SJSA1 (cell line): ENCODE measurements around the gene BABAM2. TPM values are rescaled to one million over a fixed set of nuclear protein-coding genes. Genes with fewer than 3 reads are reported as not detected.

Experiments used
- DNase-seq, 2 experiments: peaks; one replicate each; pipeline ENCODE4 v3.0.0-alpha.2; 2015 to 2020; ENCODE audit warnings: low spot score in 2 of 2, low read depth in 1 of 2
- H3K27ac ChIP-seq: fragments of 250-450 bp; sonication (Bioruptor Pico); 2 replicates; pipeline ENCODE4 v1.5.1; 2020; ENCODE audit warnings: mild to moderate bottlenecking, moderate library complexity
- H3K27me3 ChIP-seq: fragments of 250-450 bp; sonication (Bioruptor Pico); replicated peaks from 2 replicates; pipeline ENCODE4 v1.5.1; 2020; ENCODE audit warnings: mild to moderate bottlenecking, moderate library complexity
- H3K36me3 ChIP-seq: fragments of 250-450 bp; sonication (Bioruptor Pico); 2 replicates; pipeline ENCODE4 v1.5.1; 2020; ENCODE audit warnings: mild to moderate bottlenecking
- H3K4me1 ChIP-seq: fragments of 250-450 bp; sonication (Bioruptor Pico); replicated peaks from 2 replicates; pipeline ENCODE4 v1.6.1; 2021; ENCODE audit warnings: mild to moderate bottlenecking
- H3K4me3 ChIP-seq: fragments of 250-450 bp; sonication (Bioruptor Pico); 2 replicates; pipeline ENCODE4 v1.5.1; 2020; ENCODE audit warnings: mild to moderate bottlenecking
- H3K9me3 ChIP-seq: fragments of 250-450 bp; sonication (Bioruptor Pico); replicated peaks from 2 replicates; pipeline ENCODE4 v1.5.1; 2020; ENCODE audit warnings: mild to moderate bottlenecking
- total RNA-seq: library from RNA; depleted of rRNA; stranded (reverse); fragments of >200 nt; shearing (Covaris generic); gene quantifications from 2 replicates; pipeline ENCODE4 v1.2.3, GENCODE V29; 2014

The BABAM2 gene
- total RNA-seq, 1 experiment from 2014 or later = 24.6 TPM

- no peaks in the 10 kb centered on the region for H3K27me3 ChIP-seq
- H3K9me3 ChIP-seq = no peaks in the 10 kb centered on the region
- H3K36me3 ChIP-seq = no peaks in the 10 kb centered on the region
- peaks cover 63% of the 10 kb centered on the region for H3K4me1 ChIP-seq
- H3K4me3 ChIP-seq = no peak overlapping the region
- H3K27ac ChIP-seq = peak overlapping the region; percentile 78
- peak; percentile 78 to 85 for DNase-seq
Measured at GRCh38 chr2:28342081-28342967, 451.8 kb downstream of the BABAM2 start.

- Histone ChIP-seq H3K36me3 (no peaks in the 10 kb centered on the region), H3K27me3 (no peaks in the 10 kb centered on the region), H3K4me3 (no peak overlapping the region), H3K27ac (peak overlapping the region; percentile 78), H3K9me3 (no peaks in the 10 kb centered on the region), H3K4me1 (peaks cover 52% of the 10 kb centered on the region)
- no peak for DNase-seq
Measured at GRCh38 chr2:28343184-28343942, 452.8 kb downstream of the BABAM2 start.

- Histone ChIP-seq H3K4me1 (peaks cover 48% of the 10 kb centered on the region), H3K36me3 (no peaks in the 10 kb centered on the region), H3K27me3 (no peaks in the 10 kb centered on the region), H3K27ac (no peak overlapping the region), H3K4me3 (no peak overlapping the region), H3K9me3 (no peaks in the 10 kb centered on the region)
- no peak for DNase-seq
Measured at GRCh38 chr2:28343971-28344715, 453.6 kb downstream of the BABAM2 start.

GRCh38 chr2:28344756-28345373 is 454.3 kb downstream of the BABAM2 start:
- Histone ChIP-seq H3K36me3 (no peaks in the 10 kb centered on the region), H3K27ac (no peak overlapping the region), H3K9me3 (no peaks in the 10 kb centered on the region), H3K4me3 (no peak overlapping the region), H3K27me3 (no peaks in the 10 kb centered on the region), H3K4me1 (peaks cover 41% of the 10 kb centered on the region)
- no peak for DNase-seq

GRCh38 chr2:28345619-28346018 is 455.1 kb downstream of the BABAM2 start:
- Histone ChIP-seq H3K4me1 (peaks cover 33% of the 10 kb centered on the region), H3K27ac (no peak overlapping the region), H3K27me3 (no peaks in the 10 kb centered on the region), H3K9me3 (no peaks in the 10 kb centered on the region), H3K36me3 (no peaks in the 10 kb centered on the region), H3K4me3 (no peak overlapping the region)
- DNase-seq = no peak

GRCh38 chr2:28346587-28346986 is 456.1 kb downstream of the BABAM2 start:
- peaks cover 24% of the 10 kb centered on the region for H3K4me1 ChIP-seq
- H3K27me3 ChIP-seq = no peaks in the 10 kb centered on the region
- H3K27ac ChIP-seq = no peak overlapping the region
- H3K9me3 ChIP-seq = no peaks in the 10 kb centered on the region
- H3K36me3 ChIP-seq = no peaks in the 10 kb centered on the region
- no peak for DNase-seq
- no peak overlapping the region for H3K4me3 ChIP-seq

- DNase-seq = no peak
- H3K4me1 ChIP-seq = peaks cover 24% of the 10 kb centered on the region
- H3K36me3 ChIP-seq = no peaks in the 10 kb centered on the region
- no peak overlapping the region for H3K4me3 ChIP-seq
- H3K9me3 ChIP-seq = no peaks in the 10 kb centered on the region
- no peaks in the 10 kb centered on the region for H3K27me3 ChIP-seq
- no peak overlapping the region for H3K27ac ChIP-seq
Measured at GRCh38 chr2:28347193-28347592, 456.7 kb downstream of the BABAM2 start.

GRCh38 chr2:28347596-28347995 is 457.1 kb downstream of the BABAM2 start:
- no peak for DNase-seq
- H3K4me3 ChIP-seq = no peak overlapping the region
- H3K27me3 ChIP-seq = no peaks in the 10 kb centered on the region
- H3K27ac ChIP-seq = no peak overlapping the region
- H3K4me1 ChIP-seq = peaks cover 24% of the 10 kb centered on the region
- no peaks in the 10 kb centered on the region for H3K9me3 ChIP-seq
- no peaks in the 10 kb centered on the region for H3K36me3 ChIP-seq

GRCh38 chr2:28348149-28348567 is 457.6 kb downstream of the BABAM2 start:
- H3K36me3 ChIP-seq = no peaks in the 10 kb centered on the region
- H3K27ac ChIP-seq = no peak overlapping the region
- no peaks in the 10 kb centered on the region for H3K27me3 ChIP-seq
- DNase-seq = no peak
- no peaks in the 10 kb centered on the region for H3K9me3 ChIP-seq
- H3K4me3 ChIP-seq = no peak overlapping the region
- H3K4me1 ChIP-seq = peaks cover 21% of the 10 kb centered on the region

GRCh38 chr2:28348921-28349320 is 458.4 kb downstream of the BABAM2 start:
- H3K27me3 ChIP-seq = no peaks in the 10 kb centered on the region
- no peaks in the 10 kb centered on the region for H3K36me3 ChIP-seq
- no peaks in the 10 kb centered on the region for H3K9me3 ChIP-seq
- H3K4me3 ChIP-seq = no peak overlapping the region
- no peak overlapping the region for H3K27ac ChIP-seq
- DNase-seq = no peak
- H3K4me1 ChIP-seq = peaks cover 16% of the 10 kb centered on the region

- H3K36me3 ChIP-seq = no peaks in the 10 kb centered on the region
- no peaks in the 10 kb centered on the region for H3K27me3 ChIP-seq
- DNase-seq = no peak
- H3K9me3 ChIP-seq = no peaks in the 10 kb centered on the region
- H3K27ac ChIP-seq = no peak overlapping the region
- no peak overlapping the region for H3K4me3 ChIP-seq
- peaks cover 16% of the 10 kb centered on the region for H3K4me1 ChIP-seq
Measured at GRCh38 chr2:28349546-28350165, 459.1 kb downstream of the BABAM2 start.

- H3K4me3 ChIP-seq = no peak overlapping the region
- H3K4me1 ChIP-seq = peaks cover 22% of the 10 kb centered on the region
- no peaks in the 10 kb centered on the region for H3K27me3 ChIP-seq
- no peak overlapping the region for H3K27ac ChIP-seq
- no peaks in the 10 kb centered on the region for H3K9me3 ChIP-seq
- DNase-seq = no peak
- H3K36me3 ChIP-seq = no peaks in the 10 kb centered on the region
Measured at GRCh38 chr2:28350196-28350595, 459.7 kb downstream of the BABAM2 start.

GRCh38 chr2:28350791-28351285 is 460.3 kb downstream of the BABAM2 start:
- DNase-seq = no peak
- Histone ChIP-seq H3K36me3 (no peaks in the 10 kb centered on the region), H3K4me1 (peaks cover 28% of the 10 kb centered on the region), H3K27ac (no peak overlapping the region), H3K4me3 (no peak overlapping the region), H3K27me3 (no peaks in the 10 kb centered on the region), H3K9me3 (no peaks in the 10 kb centered on the region)
